Measurements from ENCODE around the gene HOXC12. TPM values are rescaled to one million over a fixed set of nuclear protein-coding genes. Genes with fewer than 3 reads are reported as not detected.

The HOXC12 gene
- total RNA-seq, 1 donor: under 0.01 TPM

- no peak for TF ChIP-seq CTCF (IDR thresholded peaks at IDR 0.05; ENCODE audit: extremely low read depth, low read depth, low read length)
- Histone ChIP-seq H3K27ac (ENCODE audit: low read depth, low read length) (no peak overlapping the region), H3K79me2 (ENCODE audit: insufficient read depth, low read length) (no peaks in the 10 kb centered on the region), H3K36me3 (ENCODE audit: insufficient read depth, low read length) (no peaks in the 10 kb centered on the region), H3K4me3 (ENCODE audit: insufficient read depth, low read length) (no peak overlapping the region), H4K20me1 (ENCODE audit: insufficient read depth, low read length) (no peaks in the 10 kb centered on the region), H3K4me2 (ENCODE audit: insufficient read depth, low read length) (no peak overlapping the region), H3K4me1 (ENCODE audit: insufficient read depth, low read length) (no peaks in the 10 kb centered on the region), H3K27me3 (ENCODE audit: insufficient read depth, low read length) (peaks cover 100% of the 10 kb centered on the region), H3K9me3 (ENCODE audit: low read depth, low read length) (no peaks in the 10 kb centered on the region), H2AFZ (ENCODE audit: low read length) (no peak overlapping the region)
- peak; percentile 80 for DNase-seq (ENCODE audit: insufficient read length, low spot score, missing footprints)
These were observed 1.7 kb downstream of the HOXC12 start for GRCh38 chr12:53956251-53956887.

DNA sequence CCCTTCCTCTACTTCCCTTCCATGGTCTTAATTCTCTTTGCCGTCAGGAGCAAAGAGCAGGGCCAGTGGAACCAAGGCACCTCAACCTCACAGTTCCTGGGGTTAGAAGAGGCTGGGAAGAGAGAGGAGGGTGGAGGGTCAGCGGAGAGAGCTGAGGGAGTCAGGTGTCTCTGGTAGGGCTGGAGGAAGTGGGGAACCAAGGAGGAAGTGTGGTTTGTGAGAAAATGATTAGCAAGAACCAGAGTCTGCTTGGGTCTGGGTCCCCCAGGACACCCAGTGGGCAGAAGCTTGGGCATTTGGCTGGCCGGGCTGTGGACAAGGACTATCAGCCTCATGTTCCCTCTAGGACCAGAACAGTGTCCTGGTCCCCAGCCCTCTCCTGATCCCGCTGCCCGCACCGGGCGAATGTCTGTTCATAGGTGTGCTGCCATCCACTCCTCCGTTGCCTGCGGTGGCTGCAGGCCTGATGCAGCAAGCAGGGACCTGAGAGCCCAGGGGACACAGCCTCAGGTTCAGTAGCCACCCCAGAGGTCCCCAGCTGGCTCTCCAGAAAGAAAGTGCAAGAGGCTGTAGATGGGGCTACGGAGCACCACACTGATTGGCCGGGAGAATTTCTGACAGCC lies 2.3 kb downstream of the HOXC12 start:
- no peak overlapping the region for H3K4me3 ChIP-seq (ENCODE audit: insufficient read depth, low read length)
- no peaks in the 10 kb centered on the region for H3K4me1 ChIP-seq (ENCODE audit: insufficient read depth, low read length)
- H3K4me2 ChIP-seq (ENCODE audit: insufficient read depth, low read length): no peak overlapping the region
- H3K36me3 ChIP-seq (ENCODE audit: insufficient read depth, low read length): no peaks in the 10 kb centered on the region
- DNase-seq (ENCODE audit: insufficient read length, low spot score, missing footprints): peak; percentile 80
- H4K20me1 ChIP-seq (ENCODE audit: insufficient read depth, low read length): no peaks in the 10 kb centered on the region
- H3K27ac ChIP-seq (ENCODE audit: low read depth, low read length): no peak overlapping the region
- no peaks in the 10 kb centered on the region for H3K9me3 ChIP-seq (ENCODE audit: low read depth, low read length)
- TF ChIP-seq CTCF (IDR thresholded peaks at IDR 0.05; ENCODE audit: extremely low read depth, low read depth, low read length): no peak
- H2AFZ ChIP-seq (ENCODE audit: low read length): no peak overlapping the region
- H3K27me3 ChIP-seq (ENCODE audit: insufficient read depth, low read length): peaks cover 100% of the 10 kb centered on the region
- H3K79me2 ChIP-seq (ENCODE audit: insufficient read depth, low read length): no peaks in the 10 kb centered on the region

DNA sequence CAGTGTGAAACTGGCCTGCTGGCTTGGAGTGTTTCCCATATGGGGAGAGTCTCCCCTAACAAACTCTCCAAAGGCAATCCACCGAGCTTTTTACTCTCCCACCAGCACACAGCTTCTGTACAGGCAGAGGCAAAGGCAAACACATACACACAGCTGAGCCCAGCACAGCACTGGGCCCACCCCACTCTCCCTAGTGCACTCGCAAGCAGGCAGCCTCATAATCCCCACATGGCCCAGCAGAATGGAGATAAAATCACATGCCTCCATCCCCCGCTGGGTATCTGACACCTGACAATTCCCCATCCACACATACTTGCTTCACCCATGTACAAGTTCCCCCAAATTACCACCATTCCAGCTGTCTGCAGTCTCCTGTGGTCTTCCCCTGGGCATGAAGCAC lies 3.4 kb downstream of the HOXC12 start:
- Histone ChIP-seq H3K27ac (ENCODE audit: low read depth, low read length) (no peak overlapping the region), H3K9me3 (ENCODE audit: low read depth, low read length) (no peaks in the 10 kb centered on the region), H3K4me2 (ENCODE audit: insufficient read depth, low read length) (no peak overlapping the region), H3K4me3 (ENCODE audit: insufficient read depth, low read length) (no peak overlapping the region), H3K36me3 (ENCODE audit: insufficient read depth, low read length) (no peaks in the 10 kb centered on the region), H3K4me1 (ENCODE audit: insufficient read depth, low read length) (no peaks in the 10 kb centered on the region), H3K79me2 (ENCODE audit: insufficient read depth, low read length) (no peaks in the 10 kb centered on the region), H4K20me1 (ENCODE audit: insufficient read depth, low read length) (no peaks in the 10 kb centered on the region), H2AFZ (ENCODE audit: low read length) (no peak overlapping the region), H3K27me3 (ENCODE audit: insufficient read depth, low read length) (peaks cover 100% of the 10 kb centered on the region)
- no peak for DNase-seq (ENCODE audit: insufficient read length, low spot score, missing footprints)
- no peak for TF ChIP-seq CTCF (IDR thresholded peaks at IDR 0.05; ENCODE audit: extremely low read depth, low read depth, low read length)

DNA sequence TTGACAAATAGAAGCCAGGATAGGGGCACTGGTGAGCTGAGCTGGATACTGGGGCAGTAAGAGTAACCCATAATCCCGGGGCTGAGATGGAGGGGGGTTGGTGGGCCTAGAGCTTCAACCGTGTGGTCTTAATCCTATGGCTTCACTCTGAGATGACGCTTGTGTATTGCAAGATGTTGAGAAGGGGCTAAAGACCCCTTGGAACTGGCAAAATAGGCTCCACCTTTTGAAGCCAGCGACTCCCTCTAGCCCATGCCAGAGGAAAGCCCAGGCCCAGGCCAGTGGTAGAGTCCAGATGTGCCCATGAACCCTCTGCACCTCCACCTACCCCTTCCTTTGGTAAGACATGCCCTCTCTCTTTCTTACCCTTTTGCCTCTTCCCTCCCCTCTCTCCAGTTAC lies 4.6 kb downstream of the HOXC12 start:
- H2AFZ ChIP-seq (ENCODE audit: low read length): no peak overlapping the region
- no peaks in the 10 kb centered on the region for H3K9me3 ChIP-seq (ENCODE audit: low read depth, low read length)
- H3K79me2 ChIP-seq (ENCODE audit: insufficient read depth, low read length): no peaks in the 10 kb centered on the region
- no peak for TF ChIP-seq CTCF (IDR thresholded peaks at IDR 0.05; ENCODE audit: extremely low read depth, low read depth, low read length)
- no peak overlapping the region for H3K4me2 ChIP-seq (ENCODE audit: insufficient read depth, low read length)
- H3K4me1 ChIP-seq (ENCODE audit: insufficient read depth, low read length): no peaks in the 10 kb centered on the region
- no peak overlapping the region for H3K4me3 ChIP-seq (ENCODE audit: insufficient read depth, low read length)
- no peaks in the 10 kb centered on the region for H4K20me1 ChIP-seq (ENCODE audit: insufficient read depth, low read length)
- H3K36me3 ChIP-seq (ENCODE audit: insufficient read depth, low read length): no peaks in the 10 kb centered on the region
- H3K27ac ChIP-seq (ENCODE audit: low read depth, low read length): no peak overlapping the region
- peaks cover 88% of the 10 kb centered on the region for H3K27me3 ChIP-seq (ENCODE audit: insufficient read depth, low read length)
- DNase-seq (ENCODE audit: insufficient read length, low spot score, missing footprints): no peak
